ENCODE measurements around the gene USP3. TPM values are rescaled to one million over a fixed set of nuclear protein-coding genes. Genes with fewer than 3 reads are reported as not detected.

The USP3 gene
- total and polyA plus RNA-seq, 10 donors: 29.5 to 136 (median 95.0) TPM

- H3K27ac ChIP-seq: peak overlapping the region; percentile 58 to 86 (median 76)
Measured at GRCh38 chr15:63474810-63475316, 29.5 kb upstream of the USP3 start.

GRCh38 chr15:63475707-63476106 lies 28.7 kb upstream of the USP3 start:
- Histone ChIP-seq H3K27ac (peak overlapping the region in 7 of 8 donors; percentile 75 to 86 (median 76)), H3K4me3 (no peak overlapping the region), H3K36me3 (no peaks in the 10 kb centered on the region), H3K9me3 (no peaks in the 10 kb centered on the region), H3K4me1 (peaks cover 35 to 81% (median 69%) of the 10 kb centered on the region in 6 donors), H3K27me3 (replicated peaks in 1 of 7) (no peaks in the 10 kb centered on the region)
- DNase-seq: no peak
- 89 to 95% (median 93%) methylated on average over 9 of the region's 9 CpGs for WGBS, 5 donors
- intact Hi-C loops (cut with DNase I; ENCODE audit: low total_unique reads): loop anchor here (10.0 kb wide), 1 partner anchor 119 kb away; the partner anchor contains the start of gene FBXL22
- no peak for TF ChIP-seq POLR2A (IDR thresholded peaks at IDR 0.05)
- TF ChIP-seq POLR2AphosphoS5 (IDR thresholded peaks at IDR 0.05): no peak
- TF ChIP-seq CTCF (IDR thresholded peaks at IDR 0.05 in 8 of 11, conservative IDR thresholded peaks at IDR 0.05 in 3 of 11): no peak

More at GRCh38 chr15:63474810-63475316, 29.5 kb upstream of the USP3 start:
- Histone ChIP-seq H3K4me3 (peak overlapping the region in 1 of 8 donors; percentile 16), H3K9me3 (no peaks in the 10 kb centered on the region), H3K27me3 (replicated peaks in 1 of 7) (no peaks in the 10 kb centered on the region), H3K36me3 (no peaks in the 10 kb centered on the region), H3K4me1 (peaks cover 34 to 73% (median 61%) of the 10 kb centered on the region in 6 donors)
- 56 to 78% (median 72%) methylated on average over 9 of the region's 9 CpGs for WGBS, 5 donors
- TF ChIP-seq POLR2A (IDR thresholded peaks at IDR 0.05) (no peak), POLR2AphosphoS5 (IDR thresholded peaks at IDR 0.05) (peak in 2 of 3 donors; percentile 51 to 64)
- intact Hi-C loops (cut with DNase I; ENCODE audit: low total_unique reads): loop anchor here (10.0 kb wide), 1 partner anchor 120 kb away; the partner anchor contains the start of gene FBXL22
- DNase-seq: peak; percentile 86

GRCh38 chr15:63476229-63476632 lies 28.2 kb upstream of the USP3 start:
- no peaks in the 10 kb centered on the region for H3K27me3 ChIP-seq (replicated peaks in 1 of 7)
- H3K9me3 ChIP-seq: no peaks in the 10 kb centered on the region
- H3K4me3 ChIP-seq: no peak overlapping the region
- H3K27ac ChIP-seq: peak overlapping the region in 5 of 8 donors; percentile 75 to 86 (median 77)
- 80 to 87% (median 85%) methylated on average over 2 of the region's 2 CpGs for WGBS, 5 donors
- H3K4me1 ChIP-seq: peaks cover 40 to 87% (median 74%) of the 10 kb centered on the region in 6 donors
- TF ChIP-seq POLR2AphosphoS5 (IDR thresholded peaks at IDR 0.05) (no peak), CTCF (IDR thresholded peaks at IDR 0.05 in 8 of 11, conservative IDR thresholded peaks at IDR 0.05 in 3 of 11) (no peak), POLR2A (IDR thresholded peaks at IDR 0.05) (no peak)
- no peaks in the 10 kb centered on the region for H3K36me3 ChIP-seq
- no peak for DNase-seq
- intact Hi-C loops (cut with DNase I; ENCODE audit: low total_unique reads): loop anchor here (10.0 kb wide), 1 partner anchor 119 kb away; the partner anchor contains the start of gene FBXL22

DNA sequence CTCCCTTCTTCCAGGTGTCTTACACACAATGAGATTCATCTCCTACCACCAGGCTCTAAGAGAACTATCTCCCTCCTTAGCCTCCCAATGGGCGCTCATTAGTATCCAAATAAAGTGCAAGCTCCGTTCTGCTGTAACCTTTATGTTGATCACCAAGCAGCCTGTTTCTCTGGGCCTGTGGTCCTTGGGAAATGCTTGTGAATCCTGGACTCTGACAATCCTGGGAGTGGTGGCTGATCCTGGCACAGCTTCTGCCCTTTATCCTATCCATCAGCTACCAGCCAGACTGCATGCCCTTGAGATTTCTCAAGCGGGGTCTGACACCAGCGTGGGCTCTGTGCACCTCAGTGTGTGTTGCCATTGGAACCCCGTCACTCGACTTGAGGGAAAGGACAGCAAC lies 26.1 kb upstream of the USP3 start:
- WGBS, 5 donors: 88 to 94% (median 91%) methylated on average over 6 of the region's 6 CpGs
- H3K9me3 ChIP-seq: no peaks in the 10 kb centered on the region
- H3K36me3 ChIP-seq: no peaks in the 10 kb centered on the region
- no peaks in the 10 kb centered on the region for H3K27me3 ChIP-seq (replicated peaks in 1 of 7)
- peaks cover 47 to 100% (median 86%) of the 10 kb centered on the region in 6 donors for H3K4me1 ChIP-seq
- no peak for DNase-seq
- intact Hi-C loops (cut with DNase I; ENCODE audit: low total_unique reads): loop anchor here (10.0 kb wide), 1 partner anchor 117 kb away; the partner anchor contains the start of gene FBXL22
- TF ChIP-seq POLR2A (IDR thresholded peaks at IDR 0.05) (no peak), POLR2AphosphoS5 (IDR thresholded peaks at IDR 0.05) (no peak), CTCF (IDR thresholded peaks at IDR 0.05 in 8 of 11, conservative IDR thresholded peaks at IDR 0.05 in 3 of 11) (no peak)
- H3K27ac ChIP-seq: peak overlapping the region in 2 of 8 donors; percentile 27 to 82
- H3K4me3 ChIP-seq: no peak overlapping the region
